K562 (cell line): ENCODE measurements around the gene DTNBP1. TPM values are rescaled to one million over a fixed set of nuclear protein-coding genes. Genes with fewer than 3 reads are reported as not detected.

Experiments used
- ADNP ChIP-seq: fragments of 200-800 bp; sonication (Bioruptor generic); IDR thresholded peaks from 2 replicates; pipeline ENCODE4 v1.6.1; 2016; ENCODE audit warnings: missing genetic modification characterization, missing compliant biosample characterization
- CREB1 ChIP-seq, 2 experiments: sonication (generic) in 1 of 2; formaldehyde crosslinking in 1 of 2; IDR thresholded peaks; 2 replicates each; pipeline versions ENCODE4 v1.6.1 to v1.8.0; 2012 to 2022; ENCODE audit warnings: inconsistent platforms in 1 of 2, mild to moderate bottlenecking in 1 of 2, missing genetic modification reagents in 1 of 2, moderate library complexity in 1 of 2
- FOXP1 ChIP-seq: sonication (generic); formaldehyde crosslinking; IDR thresholded peaks from 2 replicates; pipeline ENCODE4 v1.8.0; 2022; ENCODE audit warnings: mild to moderate bottlenecking, missing genetic modification reagents
- GABPB1 ChIP-seq: sonication (generic); formaldehyde crosslinking; IDR thresholded peaks from 2 replicates; pipeline ENCODE4 v1.8.0; 2022; ENCODE audit warnings: mild to moderate bottlenecking, missing genetic modification reagents
- GTF2B ChIP-seq: IDR thresholded peaks from 2 replicates; pipeline ENCODE4 v1.6.1; 2011; ENCODE audit not compliant: insufficient read length; ENCODE audit errors: extremely low read depth
- GTF2F1 ChIP-seq: IDR thresholded peaks from 2 replicates; pipeline ENCODE4 v1.6.1; 2011; ENCODE audit warnings: low read depth, low read length, improper control_type of control experiment
- HIVEP1 ChIP-seq: fragments of 250-450 bp; sonication (Bioruptor Pico); IDR thresholded peaks from 2 replicates; pipeline ENCODE4 v1.4.0; 2020; ENCODE audit warnings: mild to moderate bottlenecking
- MBD1 ChIP-seq: fragments of 250-450 bp; sonication (Bioruptor Pico); IDR thresholded peaks from 2 replicates; pipeline ENCODE4 v1.8.0; 2022; ENCODE audit warnings: inconsistent platforms
- MLX ChIP-seq, 2 experiments: fragments of 450-650 bp in 1 of 2; sonication (generic) in 1 of 2; formaldehyde crosslinking; conservative IDR thresholded peaks; 2 replicates each; pipeline versions ENCODE4 v1.4.0 to v1.8.1; 2020 to 2022; ENCODE audit warnings: mild to moderate bottlenecking in 1 of 2, missing genetic modification reagents in 1 of 2
- PRDM10 ChIP-seq: fragments of 450-650 bp; IDR thresholded peaks from 2 replicates; pipeline ENCODE4 v1.6.1; 2018; ENCODE audit not compliant: partially characterized antibody
- RBM14 ChIP-seq: fragments of 200-400 bp; formaldehyde crosslinking; IDR thresholded peaks from 2 replicates; pipeline ENCODE4 v1.6.1; 2018; ENCODE audit warnings: low read depth, mild to moderate bottlenecking, low read length, moderate library complexity, borderline replicate concordance; ENCODE audit not compliant: insufficient read depth
- RNF2 ChIP-seq: sonication (generic); IDR thresholded peaks from 2 replicates; pipeline ENCODE4 v1.6.1; 2016
- SNRNP70 ChIP-seq: fragments of 200-400 bp; formaldehyde crosslinking; optimal IDR thresholded peaks from 2 replicates; pipeline ENCODE3; 2017; ENCODE audit warnings: low read depth, low read length
- SRF ChIP-seq, 2 experiments: fragments of 250-450, 450-650 bp in 1 of 2; sonication (Bioruptor Pico) in 1 of 2; sonication (generic) in 1 of 2; formaldehyde crosslinking; IDR thresholded peaks; 2 replicates each; pipeline versions ENCODE4 v1.5.0 to v1.5.1; 2020 to 2022; ENCODE audit warnings: mild to moderate bottlenecking in 1 of 2, missing genetic modification reagents in 1 of 2
- TCF7 ChIP-seq: sonication (generic); IDR thresholded peaks from 2 replicates; pipeline ENCODE4 v1.6.1; 2016; ENCODE audit warnings: antibody characterized with exemption, borderline replicate concordance
- ZBTB5 ChIP-seq: fragments of 450-650 bp; IDR thresholded peaks from 2 replicates; pipeline ENCODE4 v1.6.1; 2017; ENCODE audit warnings: antibody characterized with exemption
- ZNF444 ChIP-seq: fragments of 250-450 bp; sonication (Bioruptor Pico); IDR thresholded peaks from 2 replicates; pipeline ENCODE4 v1.4.0; 2020; ENCODE audit warnings: mild to moderate bottlenecking, moderate library complexity
- polyA plus RNA-seq, 8 experiments: library from polyadenylated mRNA; depleted of rRNA in 4 of 8; stranded (reverse) in 5 of 8; unstranded in 3 of 8; fragments of >200 nt; fragmentation: Nextera tagmentation in 2 of 8; fragmentation: Illumina TruSeq in 1 of 8; extraction: Ambion mirVana in 2 of 8; extraction: Trizol in 1 of 8; gene quantifications; 2 replicates each; pipeline versions ENCODE4 v1.2.1 to v1.2.3, GENCODE V29; 2011 to 2014; ENCODE audit warnings: inconsistent platforms in 1 of 8, missing spikeins in 1 of 8
- total RNA-seq, 7 experiments: library from RNA; depleted of rRNA in 6 of 7; stranded (reverse); fragments of >200 nt in 6 of 7; fragmentation: Illumina TruSeq in 2 of 7; extraction: Trizol in 2 of 7; gene quantifications; 2 replicates each; pipeline versions ENCODE4 v1.2.1 to v1.2.3, GENCODE V29; 2011 to 2021; ENCODE audit warnings: low replicate concordance in 1 of 7

DTNBP1 gene
- total and polyA plus RNA-seq, 9 of the 15 experiments (the other 6 are each of a cell fraction or from before 2014, with no cell fraction given), result 16.7 to 54.5 (median 21.4) TPM

- no peak for TF ChIP-seq MBD1 (CRISPR knock-in tag)
- TF ChIP-seq RNF2, result no peak
- TF ChIP-seq ADNP, result no peak
- no peak for TF ChIP-seq SRF (CRISPR knock-in tag; IDR thresholded peaks at IDR 0.05)
- no peak for TF ChIP-seq PRDM10
- no peak for TF ChIP-seq SNRNP70
- no peak for TF ChIP-seq FOXP1
- TF ChIP-seq ZBTB5, result no peak
- TF ChIP-seq MLX (CRISPR knock-in tag; conservative IDR thresholded peaks at IDR 0.05), result no peak
- no peak for TF ChIP-seq ZNF444 (CRISPR knock-in tag)
- TF ChIP-seq GTF2F1, result no peak
- TF ChIP-seq RBM14, result no peak
- TF ChIP-seq GABPB1 (CRISPR knock-in tag), result no peak
- TF ChIP-seq GTF2B, result no peak
- TF ChIP-seq HIVEP1 (CRISPR knock-in tag), result no peak
- TF ChIP-seq CREB1 (IDR thresholded peaks at IDR 0.05), result no peak
- no peak for TF ChIP-seq CREB1 (CRISPR knock-in tag; IDR thresholded peaks at IDR 0.05)
- no peak for TF ChIP-seq TCF7
Measured at GRCh38 chr6:15491255-15491985, 171.4 kb downstream of the DTNBP1 start (continued).
